A673 (cell line): Measurements from ENCODE around the gene OGA.

Experiments used
- CTCF ChIP-seq: fragments of 300-800, 200-600 bp; sonication (generic); conservative IDR thresholded peaks from 2 replicates; pipeline ENCODE4 v1.5.1; 2017; ENCODE audit warnings: low read depth, mild to moderate bottlenecking, antibody characterized with exemption, low read length, moderate library complexity, mixed read lengths
- EZH2 ChIP-seq: fragments of 200-600 bp; sonication (generic); IDR thresholded peaks from 2 replicates; pipeline ENCODE4 v1.6.1; 2017; ENCODE audit warnings: borderline replicate concordance, low read depth, mild to moderate bottlenecking, mixed read lengths, antibody characterized with exemption, low read length; ENCODE audit not compliant: poor library complexity, severe bottlenecking

GRCh38 chr10:101793526-101793925 is 24.7 kb downstream of the OGA start:
- TF ChIP-seq CTCF, result no peak
- TF ChIP-seq EZH2, result no peak
